K562 (cell line): ENCODE results near the gene PPP1R14B. TPM values are rescaled to one million over a fixed set of nuclear protein-coding genes. Genes with fewer than 3 reads are reported as not detected.

ENCODE experiments used
- ATAC-seq: fragments of 200-7000 bp; cut with Tn5 transposase; 3 replicates; pipeline ENCODE4 v1.9.1; 2020; ENCODE audit warnings: moderate library complexity
- BruUV-seq: library from RNA; stranded (reverse); fragments of 400-500 nt; replicated peaks from 2 replicates; lab custom pipeline; 2021; lab: Mats Ljungman, UMichigan
- CTCF ChIA-PET: fragments of 300-600 bp; formaldehyde crosslinking; extraction: SDS; loops from one replicate; lab custom pipeline; 2021; ENCODE audit warnings: low intra/inter-chr PET ratio; lab: Yijun Ruan, JAX
- POLR2A ChIA-PET: fragments of 300-600, 350-650 bp; sonication (Branson Sonifier 250); formaldehyde crosslinking; extraction: SDS; loops from one replicate; lab custom pipeline; 2021; ENCODE audit warnings: antibody characterized with exemption, inconsistent platforms; lab: Yijun Ruan, JAX
- DNase-seq, 4 experiments: peaks; one replicate each; pipeline versions ENCODE4 v3.0.0 to v3.0.0-alpha.2; 2011 to 2018; ENCODE audit warnings: low spot score in 3 of 4, mixed read lengths in 3 of 4; ENCODE audit errors: extremely low read depth in 1 of 4
- FAIRE-seq: peaks from 2 replicates; lab custom pipeline; 2011; peaks lifted over from hg19 to GRCh38; lab: Jason Lieb, UNC
- H2AFZ ChIP-seq: 2 replicates; pipeline ENCODE4 v1.6.0; 2011; ENCODE audit warnings: low read depth, low read length, control low read depth, inconsistent platforms
- H3K27ac ChIP-seq: fragments of 200-600 bp; 3 replicates; pipeline ENCODE4 v1.8.0; 2011; ENCODE audit warnings: low read depth, mild to moderate bottlenecking, control low read depth, inconsistent platforms, low read length, moderate library complexity, mixed read lengths; ENCODE audit errors: extremely low read depth
- H3K27me3 ChIP-seq, 2 experiments: fragments of 300-600 bp in 1 of 2; 2 replicates in 1 of 2; 3 replicates in 1 of 2; pipeline versions ENCODE4 v1.6.0 to v1.8.0; 2011; ENCODE audit warnings: inconsistent platforms in 2 of 2, low read length in 2 of 2, mild to moderate bottlenecking in 1 of 2, mixed read lengths in 1 of 2, moderate library complexity in 1 of 2; ENCODE audit not compliant: control insufficient read depth in 2 of 2, insufficient read depth in 2 of 2
- H3K36me3 ChIP-seq: fragments of 300-600 bp; 3 replicates; pipeline ENCODE4 v1.8.0; 2011; ENCODE audit warnings: mild to moderate bottlenecking, low read length, inconsistent platforms; ENCODE audit not compliant: control insufficient read depth, insufficient read depth
- H3K4me1 ChIP-seq, 2 experiments: fragments of 200-600 bp in 1 of 2; replicated peaks in 1 of 2; 2 replicates in 1 of 2; 3 replicates in 1 of 2; pipeline versions ENCODE4 v1.5.1 to v1.8.0; 2011; ENCODE audit warnings: inconsistent platforms in 2 of 2, low read length in 2 of 2, mild to moderate bottlenecking in 1 of 2, mixed read lengths in 1 of 2, moderate library complexity in 1 of 2; ENCODE audit not compliant: control insufficient read depth in 2 of 2, insufficient read depth in 2 of 2
- H3K4me2 ChIP-seq: 2 replicates; pipeline ENCODE4 v1.6.1; 2011; ENCODE audit warnings: low read length, control low read depth, inconsistent platforms, mixed read lengths; ENCODE audit not compliant: insufficient read depth
- H3K4me3 ChIP-seq: fragments of 200-600 bp; sonication (generic), shearing (Covaris generic); 2 replicates; pipeline ENCODE4 v1.5.1; 2016; ENCODE audit warnings: control low read depth, inconsistent platforms
- H3K79me2 ChIP-seq: fragments of 200-600 bp; 3 replicates; pipeline ENCODE4 v1.8.0; 2011; ENCODE audit warnings: low read length, inconsistent platforms; ENCODE audit not compliant: control insufficient read depth, insufficient read depth
- H3K9ac ChIP-seq, 2 experiments: 2 replicates each; pipeline versions ENCODE4 v1.6.0 to v1.6.1; 2011; ENCODE audit warnings: low read depth in 2 of 2, low read length in 2 of 2, control low read depth in 1 of 2, inconsistent platforms in 1 of 2, mild to moderate bottlenecking in 1 of 2, mixed read lengths in 1 of 2; ENCODE audit not compliant: insufficient read depth in 1 of 2
- H3K9me1 ChIP-seq: one replicate; pipeline ENCODE4 v1.6.0; 2011; ENCODE audit warnings: inconsistent platforms, mild to moderate bottlenecking, low read length, moderate library complexity; ENCODE audit not compliant: control insufficient read depth, insufficient read depth
- H3K9me3 ChIP-seq: replicated peaks from 2 replicates; pipeline ENCODE4 v1.5.1; 2011; ENCODE audit warnings: low read depth, low read length, inconsistent platforms; ENCODE audit not compliant: control insufficient read depth, insufficient read depth
- H4K20me1 ChIP-seq: replicated peaks from 2 replicates; pipeline ENCODE4 v1.6.1; 2011; ENCODE audit warnings: low read length, inconsistent platforms, mixed read lengths; ENCODE audit not compliant: control insufficient read depth, insufficient read depth
- FOXO4 ChIP-seq: fragments of 450-650 bp; formaldehyde crosslinking; IDR thresholded peaks from 2 replicates; pipeline ENCODE4 v1.4.0; 2020; ENCODE audit warnings: mild to moderate bottlenecking, moderate library complexity
- HMBOX1 ChIP-seq: sonication (generic); IDR thresholded peaks from 2 replicates; pipeline ENCODE4 v1.6.1; 2016
- KDM5B ChIP-seq: fragments of 200-600 bp; sonication (generic); IDR thresholded peaks from 2 replicates; pipeline ENCODE4 v1.6.1; 2012; ENCODE audit warnings: low read depth, mild to moderate bottlenecking, moderate library complexity, low read length, control low read depth, inconsistent platforms; ENCODE audit not compliant: insufficient replicate concordance
- SIN3B ChIP-seq: fragments of 450-650 bp; IDR thresholded peaks from 2 replicates; pipeline ENCODE4 v1.6.1; 2017; ENCODE audit warnings: low read depth, mild to moderate bottlenecking, moderate library complexity
- ZNF121 ChIP-seq: sonication (generic); formaldehyde crosslinking; conservative IDR thresholded peaks from 2 replicates; pipeline ENCODE4 v1.8.0; 2022; ENCODE audit warnings: missing genetic modification reagents
- WGBS: fragments of 100-300 bp; shearing (Covaris generic); methylation state at CpG from one replicate; pipeline ENCODE4 v1.1.6; 2016; ENCODE audit warnings: low coverage, mixed read lengths; ENCODE audit not compliant: insufficient coverage; ENCODE audit errors: missing lambda C conversion rate; 5-methylcytosine and 5-hydroxymethylcytosine counted together
- in situ Hi-C: fragments of 300-500 bp; cut with MboI; formaldehyde crosslinking; loops from 4 replicates; pipeline ENCODE4 v1.15.0; 2018; ENCODE audit warnings: inconsistent platforms, mixed read lengths
- intact Hi-C: fragments of 100-400 bp; cut with micrococcal nuclease; formaldehyde crosslinking; loops from 2 replicates; pipeline ENCODE4 v1.14.2; 2022
- polyA plus RNA-seq, 8 experiments: library from polyadenylated mRNA; depleted of rRNA in 4 of 8; stranded (reverse) in 5 of 8; unstranded in 3 of 8; fragments of >200 nt; fragmentation: Nextera tagmentation in 2 of 8; fragmentation: Illumina TruSeq in 1 of 8; extraction: Ambion mirVana in 2 of 8; extraction: Trizol in 1 of 8; gene quantifications; 2 replicates each; pipeline versions ENCODE4 v1.2.1 to v1.2.3, GENCODE V29; 2011 to 2014; ENCODE audit warnings: inconsistent platforms in 1 of 8, missing spikeins in 1 of 8
- total RNA-seq, 7 experiments: library from RNA; depleted of rRNA in 6 of 7; stranded (reverse); fragments of >200 nt in 6 of 7; fragmentation: Illumina TruSeq in 2 of 7; extraction: Trizol in 2 of 7; gene quantifications; 2 replicates each; pipeline versions ENCODE4 v1.2.1 to v1.2.3, GENCODE V29; 2011 to 2021; ENCODE audit warnings: low replicate concordance in 1 of 7

PPP1R14B gene
- total and polyA plus RNA-seq, 9 of the 15 experiments (the other 6 are each of a cell fraction or from before 2014, with no cell fraction given): 7.7 to 566 (median 212) TPM

GRCh38 chr11:64198511-64198910 lies 48.2 kb downstream of the PPP1R14B start:
- Histone ChIP-seq H3K9me1 (no peaks in the 10 kb centered on the region), H3K9ac (no peak overlapping the region), H3K9me3 (no peaks in the 10 kb centered on the region), H3K27me3 (no peaks in the 10 kb centered on the region), H3K4me3 (no peak overlapping the region), H2AFZ (no peak overlapping the region), H3K27ac (no peak overlapping the region), H3K4me2 (no peak overlapping the region), H3K79me2 (peaks cover 15% of the 10 kb centered on the region), H4K20me1 (no peaks in the 10 kb centered on the region), H3K4me1 (peaks cover under 1 to 4% of the 10 kb centered on the region in 2 experiments; a peak in 2 of 5 replicates), H3K36me3 (peaks cover 94% of the 10 kb centered on the region)
- no peak for TF ChIP-seq HMBOX1
- 0 out of 2 replicates have a peak, but pooled peaks have one; percentile 30 for TF ChIP-seq ZNF121 (CRISPR knock-in tag)
- FAIRE-seq (no peak), DNase-seq (no peak), ATAC-seq (no peak)
- BruUV-seq: no TSS peak
- CTCF ChIA-PET: no interaction called here
- WGBS: 90% methylated on average over 2 of the region's 2 CpGs
- in situ Hi-C loops (no loop called here), intact Hi-C loops (no loop called here)
- POLR2A ChIA-PET: interaction anchor here (1.5 kb wide), 1 partner anchor 8 kb away, joined by 4 read pairs; the partner anchor contains the start of gene FERMT3

GRCh38 chr11:64196626-64197025 lies 50.1 kb downstream of the PPP1R14B start:
- H3K4me3 ChIP-seq: no peak overlapping the region
- H2AFZ ChIP-seq: no peak overlapping the region
- no TSS peak for BruUV-seq
- peaks cover 3% of the 10 kb centered on the region; the same call in 1 of the 2 replicates for H4K20me1 ChIP-seq
- H3K4me1 ChIP-seq: 0 out of 5 replicates have a peak, but pooled peaks cover 0 to 3% of the 10 kb centered on the region in 2 experiments
- in situ Hi-C loops (no loop called here), intact Hi-C loops (no loop called here)
- POLR2A ChIA-PET: interaction anchor here (0.6 to 2.5 kb wide), 6 partner anchors 9 to 66 kb away, joined by 3 to 13 read pairs (median 5); partner anchors contain the start of genes FERMT3 and STIP1
- H3K27ac ChIP-seq: no peak overlapping the region
- no peaks in the 10 kb centered on the region for H3K27me3 ChIP-seq
- ATAC-seq (no peak), FAIRE-seq (no peak), DNase-seq (no peak)
- TF ChIP-seq KDM5B (no peak), SIN3B (no peak), FOXO4 (CRISPR knock-in tag) (no peak)
- 94% methylated on average over 9 of the region's 9 CpGs for WGBS
- peaks cover 93% of the 10 kb centered on the region for H3K36me3 ChIP-seq
- H3K9ac ChIP-seq: peak overlapping the region in 1 of 2 experiments; percentile 7; a peak in 1 of 4 replicates
- no peak overlapping the region for H3K4me2 ChIP-seq
- peaks cover 15% of the 10 kb centered on the region for H3K79me2 ChIP-seq
- no peaks in the 10 kb centered on the region for H3K9me3 ChIP-seq
- CTCF ChIA-PET: no interaction called here
- H3K9me1 ChIP-seq: no peaks in the 10 kb centered on the region
